ELR (cell line): ENCODE measurements around the gene IZUMO1.

Experiments used
- DNase-seq: peaks from one replicate; pipeline ENCODE4 v3.0.0-alpha.2; 2015; ENCODE audit warnings: low read depth

IZUMO1 gene

GRCh38 chr19:48757089-48757675, 10.5 kb upstream of the IZUMO1 start:
- no peak for DNase-seq

DNA sequence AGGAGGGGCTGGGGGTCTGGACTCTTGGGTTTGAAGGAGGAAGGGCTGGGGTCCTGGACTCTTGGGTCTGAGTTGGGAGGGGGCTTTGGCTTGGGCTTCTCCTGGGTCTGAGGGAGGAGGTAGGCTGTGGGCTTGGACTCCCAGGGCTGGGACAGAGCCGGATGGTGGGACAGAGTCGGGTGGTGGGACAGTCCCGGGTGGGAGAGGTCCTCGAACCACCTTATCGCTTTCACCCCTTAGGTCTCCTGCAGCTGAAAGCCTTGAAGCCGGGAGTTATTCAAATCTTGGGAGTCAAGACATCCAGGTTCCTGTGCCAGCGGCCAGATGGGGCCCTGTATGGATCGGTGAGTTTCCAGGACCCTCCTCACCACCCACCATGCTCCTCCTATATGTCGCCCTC, 10.0 kb upstream of the IZUMO1 start:
- no peak for DNase-seq

DNA sequence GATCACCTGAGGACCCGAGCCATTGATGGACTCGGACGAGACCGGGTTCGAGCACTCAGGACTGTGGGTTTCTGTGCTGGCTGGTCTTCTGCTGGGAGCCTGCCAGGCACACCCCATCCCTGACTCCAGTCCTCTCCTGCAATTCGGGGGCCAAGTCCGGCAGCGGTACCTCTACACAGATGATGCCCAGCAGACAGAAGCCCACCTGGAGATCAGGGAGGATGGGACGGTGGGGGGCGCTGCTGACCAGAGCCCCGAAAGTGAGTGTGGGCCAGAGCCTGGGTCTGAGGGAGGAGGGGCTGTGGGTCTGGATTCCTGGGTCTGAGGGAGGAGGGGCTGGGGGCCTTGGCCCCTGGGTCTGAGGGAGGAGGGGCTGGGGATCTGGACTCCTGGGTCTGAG, 9.5 kb upstream of the IZUMO1 start:
- no peak for DNase-seq

- no peak for DNase-seq
These were observed 9.1 kb upstream of the IZUMO1 start for GRCh38 chr19:48755787-48756186.

DNA sequence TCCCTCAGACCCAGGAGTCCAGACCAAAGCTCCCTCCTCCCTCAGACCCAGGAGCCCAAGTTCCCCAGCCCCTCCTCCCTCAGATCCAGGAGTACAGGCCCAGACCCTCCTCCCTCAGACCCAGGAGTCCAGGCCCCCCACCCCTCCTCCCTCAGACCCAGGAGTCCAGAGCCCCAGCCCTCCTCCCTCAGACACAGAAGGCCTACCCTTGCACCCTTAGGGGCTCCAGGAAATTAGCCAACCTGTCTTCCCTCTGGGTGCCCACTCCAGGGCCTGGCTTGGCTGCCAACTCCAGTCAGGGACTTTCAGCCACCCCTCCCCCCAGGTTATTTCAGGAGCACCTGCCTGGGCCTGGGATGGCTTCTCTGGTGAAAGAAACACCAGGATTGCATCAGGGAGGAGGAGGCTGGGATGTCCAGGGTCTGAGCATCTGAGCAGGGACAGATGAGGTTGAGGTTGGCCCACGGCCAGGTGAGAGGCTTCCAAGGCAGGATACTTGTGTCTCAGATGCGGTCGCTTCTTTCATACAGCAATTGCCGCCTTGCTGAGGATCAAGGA, 8.5 kb upstream of the IZUMO1 start, which contains the start of gene FGF21:
Gene FGF21, plus strand, starts transcription at position 441 of the 558 bp plus-strand sequence. CDS start 713 bp downstream, outside the sequence.
- DNase-seq: no peak

DNA sequence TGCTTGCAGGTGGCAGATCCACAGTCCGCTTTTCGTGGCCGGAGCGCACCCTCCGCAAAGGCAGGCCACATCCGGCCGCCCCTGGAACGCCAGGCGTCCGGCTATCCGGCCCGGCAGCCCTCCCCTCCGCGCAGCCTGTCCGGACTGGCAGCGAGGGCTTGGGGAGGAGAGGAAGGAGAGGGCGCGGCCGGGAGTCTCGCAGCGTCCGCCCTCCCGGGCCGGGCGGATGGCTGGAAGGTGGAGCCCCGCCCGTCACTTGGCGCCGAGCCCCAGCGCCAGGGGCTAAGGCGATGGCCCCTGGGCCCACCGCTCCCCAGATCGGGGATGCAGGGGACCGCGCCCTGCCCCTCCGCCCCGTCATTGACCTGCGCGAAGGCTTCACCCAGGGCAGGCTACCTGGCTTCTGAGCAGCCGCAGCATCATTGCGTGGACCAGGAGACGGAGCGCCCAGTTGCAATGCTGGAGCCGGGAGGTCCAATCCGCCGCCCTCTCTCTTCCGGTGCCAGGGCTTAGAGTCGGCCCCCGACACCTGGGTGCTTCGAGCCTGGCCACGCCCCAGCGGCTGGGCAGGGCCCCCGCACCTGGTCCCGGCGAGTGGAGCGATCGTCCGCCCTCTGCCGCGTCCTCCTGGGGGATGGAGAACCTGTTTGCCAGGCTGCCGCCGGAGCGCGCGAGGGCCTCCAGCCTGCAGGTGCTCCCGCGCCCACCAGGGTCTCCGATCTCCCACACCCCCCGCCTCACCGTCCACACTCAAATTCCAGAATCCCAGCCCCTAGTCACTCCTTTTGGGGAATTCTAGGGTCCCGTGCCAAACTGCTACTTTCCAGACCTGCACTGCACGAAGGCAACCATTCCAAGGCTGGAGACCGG, 6.0 kb upstream of the IZUMO1 start, which contains the start of gene FUT1:
Gene FUT1, minus strand, starts transcription at position 146 of the 870 bp plus-strand sequence. CDS start 1,360 bp downstream, outside the sequence.
- DNase-seq: peak; percentile 67

DNA sequence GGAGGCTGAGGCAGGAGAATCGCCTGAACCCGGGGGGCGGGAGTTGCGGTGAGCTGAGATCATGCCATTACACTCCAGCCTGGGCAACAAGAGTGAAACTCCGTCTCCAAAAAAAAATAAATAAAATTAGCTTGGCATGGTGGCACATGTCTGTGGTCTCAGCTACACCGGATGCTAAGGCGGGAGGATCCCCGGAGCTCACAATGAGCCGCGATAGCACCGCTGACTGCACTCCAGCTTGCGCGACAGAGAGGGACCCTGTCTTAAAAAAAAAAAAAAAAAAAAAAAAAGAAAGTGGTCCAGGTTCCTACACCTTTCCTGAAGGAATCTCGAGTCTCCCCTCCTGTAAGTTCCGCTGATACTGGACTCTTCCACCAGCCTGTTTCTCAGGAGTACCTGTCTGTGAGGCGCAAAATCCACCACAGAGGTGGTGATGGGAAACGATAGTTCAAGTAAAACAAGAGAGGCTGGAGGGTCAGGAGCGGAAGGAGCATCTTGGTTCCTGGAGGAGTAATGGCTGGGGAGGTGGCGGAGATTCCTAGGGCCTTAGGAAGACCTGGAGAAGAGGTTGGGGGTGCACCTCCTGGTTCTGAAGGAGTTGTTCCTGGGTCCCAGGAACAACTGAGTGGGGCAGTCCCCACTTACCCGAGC, 5.3 kb upstream of the IZUMO1 start:
- DNase-seq: no peak

DNA sequence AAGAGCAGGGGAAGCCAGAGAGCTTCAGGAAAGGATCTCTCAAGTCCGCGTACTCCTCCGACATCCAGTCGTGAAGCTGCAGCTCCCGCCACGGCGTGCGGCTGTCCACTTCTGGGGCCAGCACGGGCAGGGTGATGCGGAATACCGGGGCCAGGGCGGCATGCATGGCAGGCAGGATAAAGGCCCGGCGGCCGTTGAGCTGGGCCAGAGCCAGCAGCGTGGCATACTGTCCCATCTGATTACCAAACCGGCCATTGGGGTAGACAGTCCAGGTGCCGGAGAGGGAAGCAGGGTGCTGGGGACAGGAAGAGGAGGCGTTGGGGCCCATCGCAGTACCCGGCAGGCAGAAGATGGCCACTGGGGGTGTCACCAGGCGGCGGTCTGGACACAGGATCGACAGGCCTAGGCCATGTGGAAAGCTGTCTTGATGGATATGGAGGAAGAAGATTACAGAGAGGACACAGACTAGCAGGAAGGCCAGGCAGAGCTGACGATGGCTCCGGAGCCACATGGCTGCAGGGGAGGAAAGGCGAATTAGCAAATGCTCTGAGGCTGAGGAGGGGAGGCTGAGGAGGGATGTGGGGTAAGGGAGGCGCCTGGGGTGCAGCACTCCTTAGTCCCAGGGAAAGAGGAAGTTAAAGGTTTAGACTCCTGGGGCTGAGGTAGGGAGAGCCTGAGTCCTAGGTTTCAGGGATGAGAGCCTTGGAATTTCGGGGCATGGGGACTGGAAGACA, 4.2 kb upstream of the IZUMO1 start:
- no peak for DNase-seq

DNA sequence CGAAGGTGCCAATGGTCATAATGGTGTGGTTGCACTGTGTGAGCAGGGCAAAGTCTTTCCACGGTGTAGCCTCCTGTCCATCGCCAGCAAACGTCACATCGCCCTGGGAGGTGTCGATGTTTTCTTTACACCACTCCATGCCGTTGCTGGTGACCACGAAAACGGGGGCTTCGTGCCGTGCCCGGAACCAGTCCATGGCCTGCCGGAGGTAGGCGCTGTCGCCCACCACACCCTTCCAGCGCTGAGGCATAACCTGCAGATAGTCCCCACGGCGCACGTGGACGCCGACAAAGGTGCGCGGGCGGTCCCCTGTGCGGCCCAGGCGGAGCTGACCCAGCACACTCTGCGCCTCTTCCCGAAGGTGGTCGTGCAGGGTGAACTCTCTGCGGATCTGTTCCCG, 3.6 kb upstream of the IZUMO1 start:
- no peak for DNase-seq

- DNase-seq: no peak
These were observed 3.0 kb upstream of the IZUMO1 start for GRCh38 chr19:48749571-48750198.

DNA sequence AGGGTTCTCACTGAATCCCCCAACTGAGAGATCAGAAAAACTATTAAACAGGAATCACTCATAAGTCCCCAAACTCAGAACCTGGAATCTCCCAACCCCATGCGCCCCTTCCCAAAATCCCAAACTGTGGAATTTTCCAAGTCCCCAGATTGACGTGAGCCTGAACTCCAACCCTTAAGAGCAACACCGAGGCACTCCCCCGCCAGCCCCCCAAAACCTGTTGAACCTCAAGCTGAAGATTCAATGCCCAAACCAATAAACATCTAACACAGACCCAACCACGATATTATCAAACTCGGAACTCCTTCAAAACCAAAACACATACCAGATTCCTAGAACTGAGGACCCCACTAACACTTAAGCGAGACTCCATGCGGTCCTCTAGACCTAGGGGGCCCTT, 599 bp downstream of the IZUMO1 start:
- DNase-seq: no peak

DNA sequence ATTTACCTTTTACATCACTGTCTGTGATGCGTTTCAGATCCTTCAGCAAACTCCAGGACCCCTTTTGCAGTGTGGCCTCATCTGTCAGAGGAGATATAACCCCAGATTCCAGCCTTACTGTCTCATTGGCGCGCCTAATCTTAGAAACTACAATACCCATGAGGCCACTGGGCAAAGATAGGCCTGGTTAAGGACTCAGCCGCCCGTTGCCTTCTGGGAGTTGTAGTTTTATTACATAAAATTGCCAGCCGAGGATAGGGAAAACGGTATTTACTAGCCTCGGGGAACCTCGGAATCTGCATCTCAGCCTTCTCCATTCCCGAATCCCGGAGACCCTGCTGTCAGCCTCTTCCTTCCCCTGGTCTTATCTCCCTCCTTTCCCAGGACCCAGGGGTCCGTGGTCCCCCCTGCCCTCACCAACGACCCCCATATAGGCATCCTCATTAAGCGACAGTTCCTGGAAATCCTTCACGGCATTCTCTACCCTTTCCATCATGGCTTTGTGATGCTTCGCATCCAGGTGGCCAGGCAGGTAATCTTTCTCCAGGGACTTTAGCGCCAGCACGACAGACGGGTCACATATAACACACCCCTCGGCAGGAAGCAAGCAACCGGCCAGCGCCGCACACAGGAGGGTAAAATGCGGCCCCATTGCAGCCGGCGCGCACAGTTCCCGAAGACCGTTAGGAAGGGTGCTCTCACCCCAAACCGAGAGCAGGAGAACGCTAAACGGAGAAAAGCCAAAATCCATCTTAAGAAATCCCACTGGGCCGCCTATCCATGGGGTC, 1.3 kb downstream of the IZUMO1 start:
- DNase-seq: peak; percentile 84

GRCh38 chr19:48742096-48742495, 4.6 kb downstream of the IZUMO1 start:
- DNase-seq: no peak

- no peak for DNase-seq
These were observed 5.3 kb downstream of the IZUMO1 start for GRCh38 chr19:48741129-48741999.

- no peak for DNase-seq
These were observed 6.3 kb downstream of the IZUMO1 start, which contains the start of gene RASIP1 for GRCh38 chr19:48740164-48740972. RASIP1 (minus strand) TSS chr19:48740610; CDS start chr19:48740282, 328 bp downstream.

DNA sequence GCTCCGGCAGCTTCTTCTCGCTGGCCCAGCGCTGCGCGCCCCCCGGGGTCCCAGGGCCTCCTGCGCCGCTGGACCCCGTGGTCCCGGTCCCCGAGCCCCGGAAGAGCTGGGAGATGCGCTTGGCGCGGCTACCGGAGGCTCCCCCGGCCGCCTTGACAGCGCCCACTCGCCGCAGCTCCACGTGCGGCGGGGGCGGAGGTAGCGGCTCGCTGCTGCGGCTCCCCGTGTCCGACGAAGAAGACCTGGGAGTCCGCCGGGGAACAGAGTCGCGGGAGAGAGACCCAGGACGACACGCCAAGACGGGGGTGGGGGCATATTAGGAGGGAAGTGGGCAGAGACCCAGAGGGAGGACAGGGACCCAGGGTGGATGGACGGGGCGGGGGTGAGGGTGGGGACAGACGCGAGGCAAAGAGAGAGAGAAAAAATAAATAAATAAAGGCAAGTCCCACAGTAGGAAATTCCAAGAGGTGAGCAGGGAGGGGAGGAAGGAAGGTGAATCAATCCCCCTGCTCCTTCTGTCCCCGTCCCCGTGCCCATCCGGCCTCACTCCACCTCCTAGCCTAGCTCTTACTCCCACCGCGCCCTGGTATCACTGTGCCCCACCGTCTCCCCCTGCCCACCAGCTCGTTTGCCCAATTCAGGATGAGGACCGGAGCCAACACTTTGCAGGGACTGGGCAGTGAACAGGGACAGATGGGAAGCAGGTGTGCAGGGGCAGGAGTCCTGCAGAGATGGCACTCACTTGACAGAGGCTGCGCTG, 7.1 kb downstream of the IZUMO1 start:
- no peak for DNase-seq

DNA sequence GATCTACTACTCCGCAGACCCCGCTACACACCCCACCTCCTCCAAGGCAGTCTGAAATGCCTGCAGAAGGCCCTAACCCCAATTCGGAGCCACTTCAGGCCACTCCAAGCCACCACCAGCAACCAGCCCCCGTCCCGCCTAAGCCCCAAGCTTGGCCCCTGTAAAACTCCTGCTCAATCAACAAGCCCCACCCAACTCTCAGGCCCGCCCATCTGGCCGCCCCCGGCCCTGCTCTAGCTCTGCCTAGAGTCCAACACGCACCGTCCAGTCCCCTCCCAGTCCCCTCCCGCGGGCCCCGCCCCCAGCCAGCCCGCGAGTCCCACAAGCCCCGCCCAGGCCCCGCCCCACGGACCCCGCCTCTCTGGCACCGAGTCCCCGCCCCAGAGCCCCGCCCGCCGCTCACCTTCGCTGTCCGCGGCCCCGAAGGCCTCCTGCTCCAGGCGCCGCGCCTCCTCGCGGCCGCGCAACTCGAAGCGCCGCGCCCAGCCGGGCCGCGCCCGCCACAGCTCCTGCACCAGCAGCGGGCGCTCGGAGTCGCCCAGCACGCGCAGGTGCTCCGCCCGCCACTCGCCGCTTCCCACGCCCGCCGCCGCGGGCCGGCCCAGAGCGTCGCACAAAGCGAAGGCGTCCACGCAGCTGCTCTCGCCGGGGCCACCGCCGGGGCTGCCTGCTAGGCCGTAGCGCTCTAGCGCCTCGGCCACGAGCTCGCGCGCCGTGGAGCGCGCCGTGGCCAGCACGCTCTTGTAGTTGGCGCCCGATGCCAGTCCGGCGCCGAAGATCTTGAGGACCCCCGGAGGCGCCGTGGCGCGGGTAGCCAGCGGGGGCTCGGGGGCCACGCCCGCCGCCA, 7.9 kb downstream of the IZUMO1 start:
- DNase-seq: peak; percentile 87
